HepG2 (cell line): ENCODE data around the gene CHN2. TPM values are rescaled to one million over a fixed set of nuclear protein-coding genes. Genes with fewer than 3 reads are reported as not detected.

ENCODE experiments used
- ADNP ChIP-seq: sonication (generic); formaldehyde crosslinking; IDR thresholded peaks from 2 replicates; pipeline ENCODE4 v1.4.0; 2020; ENCODE audit warnings: missing genetic modification reagents
- AHR ChIP-seq: IDR thresholded peaks from 2 replicates; pipeline ENCODE4 v1.6.1; 2018; ENCODE audit warnings: missing genetic modification reagents, missing compliant biosample characterization
- CREB1 ChIP-seq, 2 experiments: fragments of 450-650 bp in 1 of 2; IDR thresholded peaks; 2 replicates each; pipeline ENCODE4 v1.6.1; 2016 to 2017; ENCODE audit warnings: control low read depth in 1 of 2, mild to moderate bottlenecking in 1 of 2, missing compliant biosample characterization in 1 of 2, missing genetic modification characterization in 1 of 2
- CREBL2 ChIP-seq: sonication (generic); formaldehyde crosslinking; IDR thresholded peaks from 2 replicates; pipeline ENCODE4 v1.8.1; 2023; ENCODE audit warnings: missing genetic modification reagents, mild to moderate bottlenecking, borderline replicate concordance
- ERF ChIP-seq: IDR thresholded peaks from 2 replicates; pipeline ENCODE4 v1.6.1; 2018; ENCODE audit warnings: missing biosample characterization, missing genetic modification reagents
- HES4 ChIP-seq: sonication (generic); formaldehyde crosslinking; IDR thresholded peaks from 2 replicates; pipeline ENCODE4 v1.9.0; 2021; ENCODE audit warnings: mild to moderate bottlenecking, missing genetic modification reagents, borderline replicate concordance
- JUN ChIP-seq: sonication (generic); formaldehyde crosslinking; IDR thresholded peaks from 2 replicates; pipeline ENCODE4 v1.4.0; 2020; ENCODE audit warnings: mild to moderate bottlenecking, missing genetic modification reagents
- MED1 ChIP-seq: sonication (generic); formaldehyde crosslinking; IDR thresholded peaks from 2 replicates; pipeline ENCODE4 v1.4.0; 2020; ENCODE audit warnings: missing genetic modification reagents
- NCOA5 ChIP-seq: sonication (generic); formaldehyde crosslinking; IDR thresholded peaks from 2 replicates; pipeline ENCODE4 v1.4.0; 2020; ENCODE audit warnings: missing genetic modification reagents
- REL ChIP-seq: sonication (generic); formaldehyde crosslinking; conservative IDR thresholded peaks from 2 replicates; pipeline ENCODE4 v1.8.0; 2022; ENCODE audit warnings: mild to moderate bottlenecking, missing genetic modification reagents, moderate library complexity
- RXRB ChIP-seq: IDR thresholded peaks from 2 replicates; pipeline ENCODE4 v1.6.1; 2016; ENCODE audit warnings: borderline replicate concordance, missing genetic modification reagents, missing compliant biosample characterization
- SAP130 ChIP-seq: IDR thresholded peaks from 2 replicates; pipeline ENCODE4 v1.6.1; 2016; ENCODE audit warnings: low read depth
- SETDB1 ChIP-seq: sonication (generic); formaldehyde crosslinking; IDR thresholded peaks from 2 replicates; pipeline ENCODE4 v1.5.1; 2020; ENCODE audit warnings: missing genetic modification reagents, mild to moderate bottlenecking, borderline replicate concordance
- SNAI1 ChIP-seq: sonication (generic); formaldehyde crosslinking; IDR thresholded peaks from 2 replicates; pipeline ENCODE4 v1.5.0; 2020; ENCODE audit warnings: mild to moderate bottlenecking, missing genetic modification reagents, borderline replicate concordance
- SOX13 ChIP-seq, 3 experiments: fragments of 450-650 bp in 1 of 3; sonication (generic) in 1 of 3; formaldehyde crosslinking in 1 of 3; IDR thresholded peaks in 2 of 3; conservative IDR thresholded peaks in 1 of 3; 2 replicates each; pipeline versions ENCODE4 v1.5.0 to v1.6.1; 2016 to 2020; ENCODE audit warnings: antibody characterized with exemption in 1 of 3, mild to moderate bottlenecking in 1 of 3, missing compliant biosample characterization in 1 of 3, missing genetic modification reagents in 1 of 3, moderate library complexity in 1 of 3
- TRIM24 ChIP-seq: sonication (generic); formaldehyde crosslinking; IDR thresholded peaks from 2 replicates; pipeline ENCODE4 v1.8.0; 2022; ENCODE audit warnings: mild to moderate bottlenecking, missing genetic modification reagents
- YY1 ChIP-seq: IDR thresholded peaks from 2 replicates; pipeline ENCODE4 v1.6.1; 2011; ENCODE audit warnings: low read length, low read depth, moderate library complexity, mild to moderate bottlenecking; ENCODE audit not compliant: insufficient read depth, insufficient replicate concordance
- ZMYM4 ChIP-seq: sonication (generic); formaldehyde crosslinking; IDR thresholded peaks from 2 replicates; pipeline ENCODE4 v1.8.1; 2023; ENCODE audit warnings: mild to moderate bottlenecking, missing genetic modification reagents
- ZNF251 ChIP-seq: sonication (generic); formaldehyde crosslinking; IDR thresholded peaks from 2 replicates; pipeline ENCODE4 v1.9.0; 2021; ENCODE audit warnings: mild to moderate bottlenecking, missing genetic modification reagents
- ZNF510 ChIP-seq: sonication (generic); formaldehyde crosslinking; IDR thresholded peaks from 2 replicates; pipeline ENCODE4 v1.4.0; 2020; ENCODE audit warnings: low read depth, mild to moderate bottlenecking, missing genetic modification reagents
- ZNF546 ChIP-seq: sonication (generic); formaldehyde crosslinking; conservative IDR thresholded peaks from 2 replicates; pipeline ENCODE4 v1.8.1; 2023; ENCODE audit warnings: mild to moderate bottlenecking, missing genetic modification reagents
- ZNF552 ChIP-seq: sonication (generic); formaldehyde crosslinking; IDR thresholded peaks from 2 replicates; pipeline ENCODE4 v1.9.0; 2022; ENCODE audit warnings: missing genetic modification reagents, mild to moderate bottlenecking, borderline replicate concordance
- ZNF558 ChIP-seq: sonication (generic); formaldehyde crosslinking; IDR thresholded peaks from 2 replicates; pipeline ENCODE4 v1.9.0; 2022; ENCODE audit warnings: mild to moderate bottlenecking, missing genetic modification reagents, borderline replicate concordance
- ZNF598 ChIP-seq: sonication (generic); formaldehyde crosslinking; IDR thresholded peaks from 2 replicates; pipeline ENCODE4 v1.5.1; 2020; ENCODE audit warnings: mild to moderate bottlenecking, missing genetic modification reagents, borderline replicate concordance
- ZNF775 ChIP-seq: sonication (generic); formaldehyde crosslinking; IDR thresholded peaks from 2 replicates; pipeline ENCODE4 v1.4.0; 2020; ENCODE audit warnings: missing genetic modification reagents, mild to moderate bottlenecking, moderate library complexity, borderline replicate concordance
- polyA plus RNA-seq, 8 experiments: library from polyadenylated mRNA; depleted of rRNA in 3 of 8; stranded (reverse) in 7 of 8; unstranded in 1 of 8; fragments of >200 nt; fragmentation: Illumina TruSeq in 4 of 8; extraction: Trizol in 4 of 8; gene quantifications; 2 replicates each; pipeline versions ENCODE4 v1.2.1 to v1.2.3, GENCODE V29; 2011 to 2016; ENCODE audit warnings: low read depth in 4 of 8, missing spikeins in 1 of 8, mixed read lengths in 1 of 8; ENCODE audit not compliant: insufficient read depth in 1 of 8
- total RNA-seq, 5 experiments: library from RNA; depleted of rRNA; stranded (reverse); fragments of >200 nt; fragmentation: Illumina TruSeq; extraction: Trizol; gene quantifications; 2 replicates each; pipeline ENCODE4 v1.2.3, GENCODE V29; 2016; ENCODE audit warnings: low read depth in 1 of 5
- TF ChIP-seq, protein P1 (sequence below): sonication (generic); formaldehyde crosslinking; IDR thresholded peaks from 2 replicates; pipeline ENCODE4 v1.8.0; 2022; ENCODE audit warnings: mild to moderate bottlenecking, missing genetic modification reagents; ENCODE audit not compliant: insufficient replicate concordance
- TF ChIP-seq, protein P2 (sequence below): sonication (generic); formaldehyde crosslinking; IDR thresholded peaks from 2 replicates; pipeline ENCODE4 v1.4.0; 2020; ENCODE audit warnings: missing genetic modification reagents, mild to moderate bottlenecking, borderline replicate concordance

The CHN2 gene
- total and polyA plus RNA-seq, 2 of the 13 experiments (the other 11 are each of a cell fraction or from before 2014, with no cell fraction given) = 23.5 to 30.5 TPM

GRCh38 chr7:29328045-29328444, 133.5 kb downstream of the CHN2 start (continued):
- TF ChIP-seq ZNF546 (CRISPR knock-in tag) = no peak
- no peak for TF ChIP-seq SETDB1 (CRISPR knock-in tag)
- no peak for TF ChIP-seq NCOA5 (CRISPR knock-in tag)
- TF ChIP-seq, protein P1, sequence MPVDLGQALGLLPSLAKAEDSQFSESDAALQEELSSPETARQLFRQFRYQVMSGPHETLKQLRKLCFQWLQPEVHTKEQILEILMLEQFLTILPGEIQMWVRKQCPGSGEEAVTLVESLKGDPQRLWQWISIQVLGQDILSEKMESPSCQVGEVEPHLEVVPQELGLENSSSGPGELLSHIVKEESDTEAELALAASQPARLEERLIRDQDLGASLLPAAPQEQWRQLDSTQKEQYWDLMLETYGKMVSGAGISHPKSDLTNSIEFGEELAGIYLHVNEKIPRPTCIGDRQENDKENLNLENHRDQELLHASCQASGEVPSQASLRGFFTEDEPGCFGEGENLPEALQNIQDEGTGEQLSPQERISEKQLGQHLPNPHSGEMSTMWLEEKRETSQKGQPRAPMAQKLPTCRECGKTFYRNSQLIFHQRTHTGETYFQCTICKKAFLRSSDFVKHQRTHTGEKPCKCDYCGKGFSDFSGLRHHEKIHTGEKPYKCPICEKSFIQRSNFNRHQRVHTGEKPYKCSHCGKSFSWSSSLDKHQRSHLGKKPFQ (CRISPR knock-in tag) = no peak
- no peak for TF ChIP-seq SNAI1 (CRISPR knock-in tag)
- no peak for TF ChIP-seq ZNF598 (CRISPR knock-in tag)
- TF ChIP-seq, protein P2, sequence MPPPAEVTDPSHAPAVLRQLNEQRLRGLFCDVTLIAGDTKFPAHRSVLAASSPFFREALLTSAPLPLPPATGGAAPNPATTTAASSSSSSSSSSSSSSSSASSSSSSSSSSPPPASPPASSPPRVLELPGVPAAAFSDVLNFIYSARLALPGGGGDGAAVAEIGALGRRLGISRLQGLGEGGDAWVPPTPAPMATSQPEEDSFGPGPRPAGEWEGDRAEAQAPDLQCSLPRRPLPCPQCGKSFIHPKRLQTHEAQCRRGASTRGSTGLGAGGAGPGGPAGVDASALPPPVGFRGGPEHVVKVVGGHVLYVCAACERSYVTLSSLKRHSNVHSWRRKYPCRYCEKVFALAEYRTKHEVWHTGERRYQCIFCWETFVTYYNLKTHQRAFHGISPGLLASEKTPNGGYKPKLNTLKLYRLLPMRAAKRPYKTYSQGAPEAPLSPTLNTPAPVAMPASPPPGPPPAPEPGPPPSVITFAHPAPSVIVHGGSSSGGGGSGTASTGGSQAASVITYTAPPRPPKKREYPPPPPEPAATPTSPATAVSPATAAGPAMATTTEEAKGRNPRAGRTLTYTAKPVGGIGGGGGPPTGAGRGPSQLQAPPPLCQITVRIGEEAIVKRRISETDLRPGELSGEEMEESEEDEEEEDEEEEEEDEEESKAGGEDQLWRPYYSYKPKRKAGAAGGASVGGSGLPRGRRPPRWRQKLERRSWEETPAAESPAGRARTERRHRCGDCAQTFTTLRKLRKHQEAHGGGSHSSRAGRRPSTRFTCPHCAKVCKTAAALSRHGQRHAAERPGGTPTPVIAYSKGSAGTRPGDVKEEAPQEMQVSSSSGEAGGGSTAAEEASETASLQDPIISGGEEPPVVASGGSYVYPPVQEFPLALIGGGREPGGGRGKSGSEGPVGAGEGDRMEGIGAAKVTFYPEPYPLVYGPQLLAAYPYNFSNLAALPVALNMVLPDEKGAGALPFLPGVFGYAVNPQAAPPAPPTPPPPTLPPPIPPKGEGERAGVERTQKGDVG (CRISPR knock-in tag) = no peak
- no peak for TF ChIP-seq YY1
- TF ChIP-seq ZNF552 (CRISPR knock-in tag) = no peak
- TF ChIP-seq ZNF510 (CRISPR knock-in tag) = no peak
- TF ChIP-seq ZNF775 (CRISPR knock-in tag) = no peak
- TF ChIP-seq CREBL2 (CRISPR knock-in tag) = no peak
- peak; percentile 41; the same call in 1 of the 2 replicates for TF ChIP-seq ZMYM4
- 0 out of 2 replicates have a peak, but pooled peaks have one; percentile 23 for TF ChIP-seq RXRB (CRISPR knock-in tag)
- no peak for TF ChIP-seq JUN
- no peak for TF ChIP-seq ERF (CRISPR knock-in tag)
- peak; percentile 47 for TF ChIP-seq SAP130 (CRISPR knock-in tag)
- TF ChIP-seq ZNF558 (CRISPR knock-in tag) = no peak
- no peak for TF ChIP-seq CREB1 (IDR thresholded peaks at IDR 0.05)
- TF ChIP-seq CREB1 (CRISPR knock-in tag; IDR thresholded peaks at IDR 0.05) = no peak
- TF ChIP-seq MED1 (CRISPR knock-in tag) = no peak
- TF ChIP-seq SOX13 (IDR thresholded peaks at IDR 0.05) = no peak
- peak in 1 of 2 experiments; percentile 52; a peak in 1 of 4 replicates for TF ChIP-seq SOX13 (CRISPR knock-in tag; conservative IDR thresholded peaks at IDR 0.05 in 1 of 2, IDR thresholded peaks at IDR 0.05 in 1 of 2)
- TF ChIP-seq ADNP (CRISPR knock-in tag) = no peak
- TF ChIP-seq REL (CRISPR knock-in tag) = no peak
- no peak for TF ChIP-seq HES4
- TF ChIP-seq AHR = no peak
- no peak for TF ChIP-seq TRIM24 (CRISPR knock-in tag)
- TF ChIP-seq ZNF251 (CRISPR knock-in tag) = no peak
